ENCODE results near the gene THAP5.
"Not testable (repeated sequence)": the region's sequence is repeated elsewhere in the genome, so short reads cannot be mapped to it uniquely, and the experiment has no call there.

THAP5 gene

GRCh38 chr7:108557617-108558016 is 11.9 kb downstream of the THAP5 start:
- no peak for DNase-seq (ENCODE audit: low read depth)
- H3K4me3 ChIP-seq (ENCODE audit: low read depth, low read length) = no peak overlapping the region
- TF ChIP-seq CTCF (IDR thresholded peaks at IDR 0.05; ENCODE audit: control insufficient read depth, extremely low read depth, insufficient read depth) = no peak

DNA sequence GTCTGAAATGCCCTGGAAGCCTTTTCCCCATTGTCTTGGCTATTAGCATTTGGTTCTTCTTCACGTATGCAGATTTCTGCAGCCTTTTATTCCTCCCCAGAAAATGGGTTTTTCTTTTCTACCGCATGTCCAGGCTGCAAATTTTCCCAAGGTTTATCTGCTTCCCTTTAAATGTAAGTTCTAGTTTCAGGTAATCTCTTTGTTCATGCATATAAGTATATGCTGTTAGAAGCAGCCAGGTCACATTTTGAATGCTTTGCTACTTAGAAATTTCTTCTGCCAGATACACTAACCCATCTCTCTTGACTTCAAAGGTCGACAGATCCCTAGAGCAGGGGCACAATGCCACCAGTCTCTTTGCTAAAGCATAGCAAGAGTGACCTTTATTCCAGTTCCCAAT is 12.3 kb downstream of the THAP5 start:
- no peak for TF ChIP-seq CTCF (IDR thresholded peaks at IDR 0.05; ENCODE audit: control insufficient read depth, extremely low read depth, insufficient read depth)
- DNase-seq (ENCODE audit: low read depth) = no peak
- no peak overlapping the region for H3K4me3 ChIP-seq (ENCODE audit: low read depth, low read length)

- H3K4me3 ChIP-seq (ENCODE audit: low read depth, low read length); DNase-seq (ENCODE audit: low read depth): not testable (repeated sequence)
Measured at GRCh38 chr7:108556665-108557064, 12.8 kb downstream of the THAP5 start.

- not testable (repeated sequence) for H3K4me3 ChIP-seq (ENCODE audit: low read depth, low read length); DNase-seq (ENCODE audit: low read depth)
Measured at GRCh38 chr7:108548141-108548896, 21.2 kb downstream of the THAP5 start.

GRCh38 chr7:108541478-108541877 is 28.0 kb downstream of the THAP5 start:
- no peak for TF ChIP-seq CTCF (IDR thresholded peaks at IDR 0.05; ENCODE audit: control insufficient read depth, extremely low read depth, insufficient read depth)
- H3K4me3 ChIP-seq (ENCODE audit: low read depth, low read length) = no peak overlapping the region
- no peak for DNase-seq (ENCODE audit: low read depth)

DNA sequence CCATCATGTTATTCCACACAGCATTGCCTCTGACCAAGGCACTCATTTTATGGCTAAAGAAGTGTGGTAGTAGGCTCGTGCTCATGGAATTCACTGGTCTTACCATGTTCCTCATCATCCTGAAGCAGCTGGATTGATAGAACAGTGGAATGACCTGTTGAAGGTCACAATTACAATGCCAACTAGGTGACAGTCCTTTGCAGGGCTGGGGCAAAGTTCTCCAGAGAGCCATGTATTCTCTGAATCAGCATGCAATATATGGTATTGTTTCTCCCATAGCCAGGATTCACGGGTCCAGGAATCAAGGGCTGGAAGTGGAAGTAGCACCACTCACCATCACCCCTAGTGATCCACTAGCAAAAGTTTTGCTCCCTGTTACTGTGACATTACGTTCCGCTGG is 30.8 kb downstream of the THAP5 start:
- H3K4me3 ChIP-seq (ENCODE audit: low read depth, low read length); DNase-seq (ENCODE audit: low read depth): not testable (repeated sequence)

- DNase-seq (ENCODE audit: low read depth); H3K4me3 ChIP-seq (ENCODE audit: low read depth, low read length): not testable (repeated sequence)
Measured at GRCh38 chr7:108538236-108538635, 31.3 kb downstream of the THAP5 start.

DNA sequence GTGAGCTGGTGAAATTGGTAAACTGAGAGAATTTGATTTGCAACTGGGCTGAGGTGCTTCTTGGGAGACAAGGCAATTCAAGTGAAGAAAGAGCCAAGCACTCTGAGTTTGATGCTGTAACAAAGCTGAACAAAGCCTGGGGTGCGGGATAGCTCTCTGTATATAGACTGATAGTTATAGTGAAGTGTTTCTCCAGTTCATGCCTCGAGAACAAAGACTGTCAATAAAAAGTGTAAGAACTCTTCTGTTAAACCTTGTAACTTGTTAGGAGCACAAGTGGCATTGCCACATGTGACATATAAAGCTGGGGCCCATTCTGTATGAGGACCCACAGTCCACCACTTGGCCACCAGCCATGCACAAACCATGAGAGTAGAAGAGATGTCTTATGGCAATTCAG is 32.3 kb downstream of the THAP5 start:
- TF ChIP-seq CTCF (IDR thresholded peaks at IDR 0.05; ENCODE audit: control insufficient read depth, extremely low read depth, insufficient read depth) = no peak
- DNase-seq (ENCODE audit: low read depth) = no peak
- H3K4me3 ChIP-seq (ENCODE audit: low read depth, low read length) = no peak overlapping the region

GRCh38 chr7:108535744-108536143 is 33.8 kb downstream of the THAP5 start:
- H3K4me3 ChIP-seq (ENCODE audit: low read depth, low read length) = no peak overlapping the region
- no peak for TF ChIP-seq CTCF (IDR thresholded peaks at IDR 0.05; ENCODE audit: control insufficient read depth, extremely low read depth, insufficient read depth)
- no peak for DNase-seq (ENCODE audit: low read depth)
